ENCODE data around the gene GPR21. TPM values are rescaled to one million over a fixed set of nuclear protein-coding genes. Genes with fewer than 3 reads are reported as not detected.
A peak's percentile ranks its signal among the peaks of the same experiment; 100 is the strongest.

The GPR21 gene
- total and polyA plus RNA-seq, 12 donors = 0.25 to 0.95 (median 0.61) TPM; not detected in 4

GRCh38 chr9:123080444-123080843, 47.0 kb downstream of the GPR21 start:
- TF ChIP-seq CTCF (IDR thresholded peaks at IDR 0.05) = no peak
- WGBS, 2 donors = 95% methylated on average over 3 of the region's 3 CpGs
- ATAC-seq = no peak
- peaks cover 0 to 100% (median 45%) of the 10 kb centered on the region in 9 donors for H3K36me3 ChIP-seq
- DNase-seq = no peak
- H3K9me3 ChIP-seq = no peaks in the 10 kb centered on the region
- peaks cover 0 to 5% (median 0%) of the 10 kb centered on the region in 9 donors for H3K4me1 ChIP-seq
- intact Hi-C loops (cut with DNase I) = loop anchor here in 8 of 10 donors (2.0 to 10.0 kb wide), 5 partner anchors 144 to 274 kb away; partner anchors contain the start of gene CRB2 (in 1 of the 8)
- no peaks in the 10 kb centered on the region for H3K27me3 ChIP-seq
- no peak overlapping the region for H3K27ac ChIP-seq
- no peak overlapping the region for H3K4me3 ChIP-seq

DNA sequence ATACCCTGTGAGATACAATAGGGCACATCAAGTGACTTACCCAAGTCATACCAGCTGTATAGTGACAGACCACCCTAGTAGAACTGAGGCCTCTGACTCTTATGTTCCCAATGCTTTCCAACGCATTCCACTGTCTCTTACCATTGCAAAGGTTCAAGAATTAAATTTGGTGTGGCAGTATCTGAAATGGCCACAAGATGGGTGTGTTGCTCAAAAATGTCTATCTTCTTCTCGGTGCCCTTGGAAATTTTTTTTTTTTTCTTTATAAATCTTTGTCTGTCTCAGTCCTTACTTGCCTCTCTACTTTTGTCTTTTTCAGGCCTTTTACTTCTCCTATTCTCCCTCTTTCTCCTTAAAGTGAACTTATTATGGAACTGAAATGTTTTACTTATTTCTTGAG, 48.4 kb downstream of the GPR21 start:
- no peaks in the 10 kb centered on the region for H3K27me3 ChIP-seq
- peaks cover 0 to 3% (median 0%) of the 10 kb centered on the region in 9 donors for H3K4me1 ChIP-seq
- intact Hi-C loops (cut with DNase I) = loop anchor here in 9 of 10 donors (2.0 to 10.0 kb wide), 6 partner anchors 143 to 273 kb away; partner anchors contain the start of gene CRB2 (in 1 of the 9)
- no peak overlapping the region for H3K4me3 ChIP-seq
- WGBS, 2 donors = 21 to 31% methylated on average over 2 of the region's 2 CpGs
- TF ChIP-seq CTCF (IDR thresholded peaks at IDR 0.05) = peak in 8 of 9 donors; percentile 11 to 63 (median 51)
- H3K27ac ChIP-seq = no peak overlapping the region
- DNase-seq (no peak), ATAC-seq (peak in 1 of 8 donors; percentile 41)
- no peaks in the 10 kb centered on the region for H3K9me3 ChIP-seq
- peaks cover 0 to 98% (median 39%) of the 10 kb centered on the region in 9 donors for H3K36me3 ChIP-seq

DNA sequence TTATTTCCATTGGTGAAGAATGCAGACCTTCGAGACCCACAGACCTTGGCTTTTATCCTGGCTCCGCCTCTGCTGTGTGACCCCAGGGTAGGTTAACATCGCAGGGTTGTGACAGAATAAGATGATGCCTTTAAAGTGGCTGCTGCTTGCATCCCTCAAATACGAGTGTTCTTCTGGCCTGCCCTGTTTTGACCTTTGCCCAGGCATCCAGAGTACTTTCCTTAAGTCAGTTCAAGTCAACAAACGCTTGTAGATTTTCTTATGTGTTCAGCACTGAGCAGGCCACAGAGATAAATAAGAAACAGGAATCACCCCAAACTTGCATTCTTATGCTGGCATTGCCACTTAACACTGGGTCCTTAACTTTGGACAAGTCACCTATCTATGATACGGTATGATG, 50.2 kb downstream of the GPR21 start:
- 78 to 84% methylated on average over 6 of the region's 6 CpGs for WGBS, 2 donors
- no peak for DNase-seq
- no peak for TF ChIP-seq CTCF (IDR thresholded peaks at IDR 0.05)

GRCh38 chr9:123084256-123084655, 50.8 kb downstream of the GPR21 start:
- Histone ChIP-seq H3K9me3 (no peaks in the 10 kb centered on the region), H3K27ac (no peak overlapping the region), H3K36me3 (peaks cover 0 to 97% (median 33%) of the 10 kb centered on the region in 9 donors), H3K27me3 (no peaks in the 10 kb centered on the region), H3K4me3 (no peak overlapping the region), H3K4me1 (peaks cover 0 to 8% (median 0%) of the 10 kb centered on the region in 9 donors)
- ATAC-seq (no peak), DNase-seq (no peak)
- TF ChIP-seq CTCF (IDR thresholded peaks at IDR 0.05) = no peak
- WGBS, 2 donors = 96% methylated on average over 1 of the region's 1 CpG
- intact Hi-C loops (cut with DNase I) = loop anchor here in 8 of 10 donors (5.0 to 10.0 kb wide), 4 partner anchors 141 to 271 kb away; partner anchors contain the start of gene CRB2 (in 1 of the 8)

More for the DNA sequence above, 50.2 kb downstream of the GPR21 start:
- intact Hi-C loops (cut with DNase I) = loop anchor here in 9 of 10 donors (2.0 to 10.0 kb wide), 5 partner anchors 141 to 271 kb away; partner anchors contain the start of gene CRB2 (in 1 of the 9)
- no peaks in the 10 kb centered on the region for H3K27me3 ChIP-seq
- no peak overlapping the region for H3K27ac ChIP-seq
- peaks cover 0 to 98% (median 33%) of the 10 kb centered on the region in 9 donors for H3K36me3 ChIP-seq
- no peak for ATAC-seq
- H3K4me1 ChIP-seq = peaks cover 0 to 8% (median 0%) of the 10 kb centered on the region in 9 donors
- H3K9me3 ChIP-seq = no peaks in the 10 kb centered on the region
- H3K4me3 ChIP-seq = no peak overlapping the region

Other genes starting within 250 kb of the GPR21 start
- not detected for gene OR5C1, start 244.7 kb upstream of the GPR21 start, total RNA-seq
- gene OR5C1, start 244.7 kb upstream of the GPR21 start, polyA plus RNA-seq = not detected
- not detected for gene OR1K1, start 233.5 kb upstream of the GPR21 start, total RNA-seq
- gene OR1K1, start 233.5 kb upstream of the GPR21 start, polyA plus RNA-seq = not detected
- gene PDCL, start 205.1 kb upstream of the GPR21 start, total RNA-seq = 1 to 10 TPM; 6.7 to 9.5 (median 8.0) TPM
- gene PDCL, start 205.1 kb upstream of the GPR21 start, polyA plus RNA-seq = 1 to 10 TPM; 3.6 to 5.4 TPM
- 10 to 100 TPM; 35.6 to 52.2 (median 43.5) TPM for gene RC3H2, start 128.3 kb upstream of the GPR21 start, total RNA-seq
- gene RC3H2, start 128.3 kb upstream of the GPR21 start, polyA plus RNA-seq = 10 to 100 TPM in 1 of 2 donors, 1 to 10 TPM in 1; 7.1 to 13.0 TPM
- 1 to 10 TPM; 4.3 to 7.0 (median 6.0) TPM for gene ZBTB6, start 120.3 kb upstream of the GPR21 start, total RNA-seq
- 1 to 10 TPM; 2.2 to 2.3 TPM for gene ZBTB6, start 120.3 kb upstream of the GPR21 start, polyA plus RNA-seq
- 1 to 10 TPM; 3.0 to 5.5 (median 4.5) TPM for gene ZBTB26, start 102.2 kb upstream of the GPR21 start, total RNA-seq
- gene ZBTB26, start 102.2 kb upstream of the GPR21 start, polyA plus RNA-seq = 1 to 10 TPM; 2.0 to 2.2 TPM
- gene RABGAP1, start 92.6 kb upstream of the GPR21 start, total RNA-seq = 10 to 100 TPM; 36.9 to 62.3 (median 48.7) TPM
- 10 to 100 TPM in 1 of 2 donors, 1 to 10 TPM in 1; 9.3 to 11.6 TPM for gene RABGAP1, start 92.6 kb upstream of the GPR21 start, polyA plus RNA-seq
- 10 to 100 TPM; 10.5 to 22.2 (median 13.8) TPM for gene STRBP, start 234.9 kb downstream of the GPR21 start, total RNA-seq
- gene STRBP, start 234.9 kb downstream of the GPR21 start, polyA plus RNA-seq = 10 to 100 TPM; 11.4 to 15.2 TPM

All from heart right ventricle (tissue), 16 donors.